Adipocyte (in vitro differentiated cells): ENCODE results near the gene MTERF4.

Experiments used
- DNase-seq: peaks from one replicate; pipeline ENCODE4 v3.0.0-alpha.2; 2015; ENCODE audit warnings: low read depth
- H3K27me3 ChIP-seq: replicated peaks from 2 replicates; pipeline ENCODE4 v1.7.0; 2013; ENCODE audit warnings: mild to moderate bottlenecking, low read length, moderate library complexity; ENCODE audit not compliant: control insufficient read depth, insufficient read depth
- H3K36me3 ChIP-seq: 2 replicates; pipeline ENCODE4 v1.7.0; 2013; ENCODE audit warnings: low read length, mild to moderate bottlenecking, moderate library complexity; ENCODE audit not compliant: control insufficient read depth, insufficient read depth, severe bottlenecking
- H3K4me1 ChIP-seq: 2 replicates; pipeline ENCODE4 v1.7.0; 2013; ENCODE audit warnings: mild to moderate bottlenecking, low read length, moderate library complexity; ENCODE audit not compliant: control insufficient read depth, insufficient read depth
- H3K4me3 ChIP-seq: 2 replicates; pipeline ENCODE4 v1.7.0; 2013; ENCODE audit warnings: mild to moderate bottlenecking, low read length, moderate library complexity
- H3K9ac ChIP-seq: 2 replicates; pipeline ENCODE4 v1.7.0; 2013; ENCODE audit warnings: mild to moderate bottlenecking, low read length, moderate library complexity
- H3K9me3 ChIP-seq: 2 replicates; pipeline ENCODE4 v1.7.0; 2013; ENCODE audit warnings: mild to moderate bottlenecking, low read length, moderate library complexity; ENCODE audit not compliant: control insufficient read depth

Gene MTERF4

GRCh38 chr2:241120440-241120839, 18.4 kb upstream of the MTERF4 start:
- Histone ChIP-seq H3K27me3 (no peaks in the 10 kb centered on the region), H3K36me3 (no peaks in the 10 kb centered on the region), H3K4me3 (no peak overlapping the region), H3K9me3 (peaks cover 5% of the 10 kb centered on the region), H3K9ac (no peak overlapping the region), H3K4me1 (peaks cover 2% of the 10 kb centered on the region)
- no peak for DNase-seq

DNA sequence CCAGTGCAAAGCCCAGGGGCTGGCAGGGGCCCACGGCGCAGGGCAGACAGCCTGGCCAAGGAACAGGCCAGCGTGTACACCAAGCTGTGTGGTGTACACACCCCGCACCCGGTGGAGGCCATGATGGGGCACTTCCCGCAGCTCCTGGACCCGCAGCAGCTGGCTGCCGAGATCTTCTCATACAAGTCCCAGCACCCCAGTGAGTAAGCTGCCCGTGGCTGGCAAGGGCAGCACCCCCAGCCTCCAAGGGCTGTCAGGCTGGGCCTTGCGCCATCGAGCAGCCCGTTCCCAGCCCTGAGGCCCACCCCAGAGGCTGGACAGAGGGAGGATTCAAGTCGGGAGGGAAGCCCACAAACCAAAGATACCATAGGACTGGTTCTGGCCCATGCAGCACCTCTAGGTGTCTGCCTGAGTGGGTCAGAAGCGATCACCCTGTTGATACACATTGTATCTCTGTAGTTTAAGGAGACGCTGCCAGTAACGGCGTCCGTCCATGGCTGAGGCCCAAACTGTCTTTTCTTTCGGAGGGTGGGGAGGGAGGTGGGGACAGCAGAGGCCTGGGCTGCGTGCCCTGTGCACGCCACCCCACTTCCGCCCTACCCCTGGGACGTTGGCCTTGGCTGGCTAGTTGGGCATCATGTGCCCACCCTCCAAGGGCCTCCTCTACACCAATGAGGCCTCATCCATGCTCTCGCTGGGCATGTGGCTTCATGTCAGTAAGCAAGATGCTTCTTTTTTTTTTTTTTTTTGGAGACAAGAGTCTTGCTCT, 16.8 kb upstream of the MTERF4 start:
- DNase-seq: no peak
- Histone ChIP-seq H3K9ac (no peak overlapping the region), H3K4me3 (no peak overlapping the region), H3K4me1 (peaks cover 2% of the 10 kb centered on the region), H3K36me3 (no peaks in the 10 kb centered on the region), H3K9me3 (peaks cover 5% of the 10 kb centered on the region), H3K27me3 (no peaks in the 10 kb centered on the region)

DNA sequence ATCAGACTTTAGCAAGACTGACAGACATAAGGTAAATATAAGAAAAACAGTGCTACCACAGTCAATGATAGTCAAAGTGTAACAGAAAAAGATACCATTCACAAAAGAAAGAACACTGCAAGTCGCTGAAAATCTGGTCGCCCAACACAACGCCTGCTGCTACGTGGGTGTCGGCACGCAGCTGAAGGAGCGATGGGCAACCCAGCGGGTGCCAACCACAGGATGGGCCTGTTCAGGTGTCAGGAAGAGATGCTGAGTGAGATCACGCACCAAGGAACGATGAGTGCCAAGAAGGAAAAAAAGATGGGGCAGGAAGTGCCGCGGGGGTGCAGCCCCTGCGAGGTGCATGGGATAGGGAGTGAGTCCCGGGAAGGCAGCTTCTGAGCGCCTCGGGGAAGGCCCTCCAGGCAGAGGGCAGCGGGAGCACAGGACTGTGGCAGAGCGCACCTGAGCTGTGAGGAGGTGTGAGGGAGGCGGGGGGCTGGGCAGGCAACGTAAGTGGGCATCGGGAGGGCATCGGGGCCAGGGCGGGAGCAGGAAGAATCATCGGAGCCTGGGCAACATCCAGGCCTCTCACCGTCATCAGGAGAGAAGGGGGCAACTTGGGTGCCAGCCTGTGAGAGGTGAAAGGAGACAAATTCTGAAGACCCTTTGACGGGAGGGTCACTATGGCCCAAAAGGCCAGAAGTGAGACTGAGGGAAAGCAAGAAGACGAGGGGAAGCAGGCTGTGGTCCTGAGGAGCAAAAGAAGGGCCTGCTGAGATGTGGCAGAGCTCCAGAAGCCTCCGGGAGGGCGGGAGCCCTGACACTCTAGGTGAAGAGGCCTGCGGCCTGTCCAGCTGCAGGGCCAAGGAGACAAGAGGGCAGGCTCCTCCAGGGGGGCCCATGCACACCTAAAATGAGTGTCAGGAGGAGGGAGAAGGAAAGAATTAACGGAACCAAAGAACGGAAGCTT, 14.8 kb upstream of the MTERF4 start:
- no peak overlapping the region for H3K4me3 ChIP-seq
- H3K9ac ChIP-seq: no peak overlapping the region
- peaks cover 5% of the 10 kb centered on the region for H3K9me3 ChIP-seq
- H3K36me3 ChIP-seq: no peaks in the 10 kb centered on the region
- H3K4me1 ChIP-seq: no peaks in the 10 kb centered on the region
- no peak for DNase-seq
- no peaks in the 10 kb centered on the region for H3K27me3 ChIP-seq

GRCh38 chr2:241115361-241115760, 13.3 kb upstream of the MTERF4 start:
- Histone ChIP-seq H3K4me3 (no peak overlapping the region), H3K36me3 (no peaks in the 10 kb centered on the region), H3K9ac (no peak overlapping the region), H3K9me3 (no peaks in the 10 kb centered on the region), H3K4me1 (no peaks in the 10 kb centered on the region), H3K27me3 (no peaks in the 10 kb centered on the region)
- no peak for DNase-seq

DNA sequence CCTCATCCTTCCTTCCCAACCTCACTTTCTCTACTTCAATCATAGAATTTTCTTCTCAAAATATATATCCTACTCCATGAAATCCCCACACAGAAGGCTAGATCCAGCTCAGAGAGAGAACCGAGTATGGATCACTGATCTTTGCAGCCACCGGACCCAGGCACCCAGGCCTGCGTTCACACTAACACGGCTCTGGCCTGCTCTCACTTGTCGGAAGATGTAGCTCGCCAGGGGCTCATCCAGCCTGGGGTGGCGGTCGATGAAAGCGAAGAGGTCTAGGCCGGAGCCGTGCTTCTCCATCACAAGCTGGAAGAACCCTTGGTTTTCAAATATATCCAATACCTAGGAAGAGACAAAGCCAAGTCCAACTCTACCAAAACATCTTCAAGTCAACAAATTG, 12.7 kb upstream of the MTERF4 start:
- Histone ChIP-seq H3K9ac (no peak overlapping the region), H3K9me3 (no peaks in the 10 kb centered on the region), H3K36me3 (no peaks in the 10 kb centered on the region), H3K4me3 (no peak overlapping the region), H3K27me3 (no peaks in the 10 kb centered on the region), H3K4me1 (no peaks in the 10 kb centered on the region)
- no peak for DNase-seq

- H3K27me3 ChIP-seq: no peaks in the 10 kb centered on the region
- H3K4me3 ChIP-seq: no peak overlapping the region
- no peaks in the 10 kb centered on the region for H3K4me1 ChIP-seq
- H3K9me3 ChIP-seq: no peaks in the 10 kb centered on the region
- no peaks in the 10 kb centered on the region for H3K36me3 ChIP-seq
- no peak overlapping the region for H3K9ac ChIP-seq
- no peak for DNase-seq
Measured at GRCh38 chr2:241112592-241112991, 10.5 kb upstream of the MTERF4 start.

- H3K4me3 ChIP-seq: no peak overlapping the region
- H3K9ac ChIP-seq: no peak overlapping the region
- no peaks in the 10 kb centered on the region for H3K27me3 ChIP-seq
- DNase-seq: no peak
- no peaks in the 10 kb centered on the region for H3K36me3 ChIP-seq
- no peaks in the 10 kb centered on the region for H3K9me3 ChIP-seq
- no peaks in the 10 kb centered on the region for H3K4me1 ChIP-seq
Measured at GRCh38 chr2:241112046-241112445, 10.0 kb upstream of the MTERF4 start.

- H3K27me3 ChIP-seq: no peaks in the 10 kb centered on the region
- H3K4me1 ChIP-seq: no peaks in the 10 kb centered on the region
- DNase-seq: no peak
- H3K9ac ChIP-seq: no peak overlapping the region
- H3K4me3 ChIP-seq: no peak overlapping the region
- H3K36me3 ChIP-seq: no peaks in the 10 kb centered on the region
- no peaks in the 10 kb centered on the region for H3K9me3 ChIP-seq
Measured at GRCh38 chr2:241111440-241111805, 9.3 kb upstream of the MTERF4 start.

DNA sequence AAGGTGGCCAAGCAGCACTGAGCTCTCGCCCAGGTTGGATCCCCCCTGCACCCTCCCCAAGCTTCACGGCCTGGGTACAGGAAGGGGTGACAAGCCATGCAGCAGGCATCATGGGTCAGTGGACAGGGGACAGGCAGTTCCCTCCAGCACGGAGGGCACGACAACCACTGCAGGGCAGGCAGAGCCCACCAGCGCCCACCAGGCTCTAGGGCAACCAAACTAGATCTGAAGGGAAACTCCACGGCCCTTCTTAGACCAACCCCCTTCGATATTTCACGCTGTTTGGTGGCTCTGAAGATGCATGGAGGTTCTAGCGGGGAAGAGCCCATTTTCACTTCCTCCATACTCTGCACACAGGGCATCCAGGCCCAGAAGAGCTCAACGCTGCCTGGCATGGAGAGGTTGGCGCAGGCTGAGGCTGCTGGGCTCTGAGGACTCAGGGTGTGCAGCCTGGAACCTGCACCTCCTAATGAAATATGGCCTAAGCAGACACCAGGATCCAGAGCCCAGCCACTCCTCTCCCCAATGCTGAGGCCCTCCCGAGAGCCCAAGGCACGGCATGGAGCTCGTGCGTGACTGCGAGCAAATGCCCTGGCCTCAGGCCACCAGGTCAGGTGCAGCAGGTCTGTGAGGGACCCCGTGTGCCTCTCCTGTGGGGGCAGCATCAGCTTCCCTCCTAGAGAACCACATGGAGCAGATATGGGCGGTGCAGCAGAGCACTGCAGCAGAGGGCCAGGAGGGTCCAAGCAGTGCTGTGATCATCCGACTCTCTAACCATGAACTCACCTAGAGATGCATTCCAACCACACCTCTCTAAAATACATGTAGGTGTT, 8.7 kb upstream of the MTERF4 start:
- Histone ChIP-seq H3K4me3 (no peak overlapping the region), H3K36me3 (no peaks in the 10 kb centered on the region), H3K9ac (no peak overlapping the region), H3K9me3 (no peaks in the 10 kb centered on the region), H3K27me3 (no peaks in the 10 kb centered on the region), H3K4me1 (no peaks in the 10 kb centered on the region)
- no peak for DNase-seq

- Histone ChIP-seq H3K4me3 (no peak overlapping the region), H3K27me3 (no peaks in the 10 kb centered on the region), H3K9me3 (no peaks in the 10 kb centered on the region), H3K4me1 (no peaks in the 10 kb centered on the region), H3K36me3 (no peaks in the 10 kb centered on the region), H3K9ac (no peak overlapping the region)
- no peak for DNase-seq
Measured at GRCh38 chr2:241110089-241110606, 8.1 kb upstream of the MTERF4 start.
